GM19193 (cell line): ENCODE results near the gene SCN4B.

Experiments
- POLR2A ChIP-seq: IDR thresholded peaks from 4 replicates; pipeline ENCODE4 v1.6.1; 2011; ENCODE audit not compliant: insufficient read depth, insufficient read length; ENCODE audit errors: extremely low read depth

Gene SCN4B

GRCh38 chr11:118146554-118146953 is 6.1 kb downstream of the SCN4B start:
- no peak for TF ChIP-seq POLR2A

GRCh38 chr11:118145285-118146227 is 7.1 kb downstream of the SCN4B start:
- no peak for TF ChIP-seq POLR2A

GRCh38 chr11:118144301-118145268 is 8.0 kb downstream of the SCN4B start:
- TF ChIP-seq POLR2A, result no peak

- TF ChIP-seq POLR2A, result no peak
Measured at GRCh38 chr11:118143661-118144185, 8.9 kb downstream of the SCN4B start.

- TF ChIP-seq POLR2A, result no peak
Measured at GRCh38 chr11:118142809-118143208, 9.8 kb downstream of the SCN4B start.

GRCh38 chr11:118142081-118142480 is 10.5 kb downstream of the SCN4B start:
- no peak for TF ChIP-seq POLR2A

- no peak for TF ChIP-seq POLR2A
Measured at GRCh38 chr11:118139578-118139977, 13.0 kb downstream of the SCN4B start.

- TF ChIP-seq POLR2A, result no peak
Measured at GRCh38 chr11:118138839-118139420, 13.7 kb downstream of the SCN4B start.

- no peak for TF ChIP-seq POLR2A
Measured at GRCh38 chr11:118136801-118137200, 15.8 kb downstream of the SCN4B start.

GRCh38 chr11:118136341-118136740 is 16.3 kb downstream of the SCN4B start:
- no peak for TF ChIP-seq POLR2A

- TF ChIP-seq POLR2A, result no peak
Measured at GRCh38 chr11:118135796-118136165, 16.8 kb downstream of the SCN4B start.

GRCh38 chr11:118135051-118135795 is 17.4 kb downstream of the SCN4B start:
- no peak for TF ChIP-seq POLR2A

- no peak for TF ChIP-seq POLR2A
Measured at GRCh38 chr11:118133816-118134215, 18.8 kb downstream of the SCN4B start.
